GM12891 (cell line): ENCODE results near the gene COL4A1.

Source experiments
- POLR2A ChIP-seq: IDR thresholded peaks from 2 replicates; pipeline ENCODE4 v1.6.1; 2011; ENCODE audit warnings: low read depth, low read length, control low read depth
- POLR2AphosphoS5 ChIP-seq: IDR thresholded peaks from 2 replicates; pipeline ENCODE4 v1.6.1; 2011; ENCODE audit warnings: low read depth, low read length, control low read depth
- TAF1 ChIP-seq: IDR thresholded peaks from 2 replicates; pipeline ENCODE4 v1.6.1; 2011; ENCODE audit warnings: low read depth, low read length, control low read depth

DNA sequence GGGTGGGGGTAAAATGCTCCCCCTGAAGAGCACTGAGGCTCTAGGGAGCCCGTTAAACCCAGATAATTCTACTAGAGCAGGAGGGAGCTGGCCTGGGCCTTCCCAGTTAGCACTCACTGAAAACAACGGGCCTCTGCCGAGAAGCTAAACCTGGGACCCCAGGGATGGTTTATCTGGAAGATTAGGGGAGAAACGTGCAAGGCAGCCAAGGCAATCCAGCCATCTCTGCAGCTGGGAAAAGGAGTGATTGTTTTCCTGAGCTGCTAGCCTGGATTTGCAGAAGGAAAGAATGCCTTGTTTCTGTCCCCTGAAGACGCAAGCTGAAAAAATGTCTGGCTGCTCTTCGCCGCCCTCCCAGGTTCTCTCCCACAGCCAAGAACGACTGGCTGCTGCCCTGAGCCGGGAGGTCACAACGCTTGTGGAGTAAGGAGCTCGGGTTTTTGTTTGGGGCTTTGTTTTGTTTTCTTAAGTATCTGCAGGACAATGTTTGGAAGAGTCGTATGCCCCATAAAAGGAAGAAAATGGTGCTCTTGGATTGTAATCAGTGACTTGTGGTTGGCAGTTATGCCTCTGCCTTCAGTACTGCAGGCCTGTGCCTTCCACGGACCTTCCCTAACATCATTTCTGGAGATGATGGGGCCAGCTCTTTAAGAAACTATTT lies 31.6 kb upstream of the COL4A1 start:
- TF ChIP-seq POLR2AphosphoS5 (no peak), POLR2A (no peak), TAF1 (no peak)
